GM19099 (cell line): ENCODE results near the gene WSCD1.

Experiments
- POLR2A ChIP-seq: IDR thresholded peaks from 3 replicates; pipeline ENCODE4 v1.6.1; 2011; ENCODE audit warnings: low read depth; ENCODE audit not compliant: insufficient read length; ENCODE audit errors: extremely low read depth

WSCD1 gene

DNA sequence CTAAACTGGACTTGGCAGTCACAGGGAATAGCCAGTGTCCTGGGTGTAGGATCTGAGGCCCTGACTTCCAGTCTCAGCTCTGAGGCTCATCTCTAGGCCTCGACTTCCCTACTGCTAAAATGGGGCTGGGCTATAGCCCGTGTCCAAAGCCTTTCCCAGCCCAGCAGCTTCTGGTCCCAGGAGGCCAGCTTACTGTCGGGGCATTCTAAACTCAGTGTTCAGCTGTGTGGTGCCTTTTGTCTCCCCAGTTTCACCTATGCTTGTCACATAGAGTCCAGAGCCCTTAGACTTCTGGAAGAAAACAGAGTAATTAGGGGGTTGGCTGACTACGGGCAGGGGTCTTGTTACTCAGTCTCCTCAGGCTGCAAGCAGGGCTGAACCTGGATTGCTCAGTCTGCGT lies 94.8 kb downstream of the WSCD1 start:
- no peak for TF ChIP-seq POLR2A

GRCh38 chr17:6165806-6166205 lies 95.6 kb downstream of the WSCD1 start:
- TF ChIP-seq POLR2A: no peak

- TF ChIP-seq POLR2A: no peak
Observed at GRCh38 chr17:6166492-6167179, 96.5 kb downstream of the WSCD1 start.

- no peak for TF ChIP-seq POLR2A
Observed at GRCh38 chr17:6168296-6168695, 98.1 kb downstream of the WSCD1 start.

DNA sequence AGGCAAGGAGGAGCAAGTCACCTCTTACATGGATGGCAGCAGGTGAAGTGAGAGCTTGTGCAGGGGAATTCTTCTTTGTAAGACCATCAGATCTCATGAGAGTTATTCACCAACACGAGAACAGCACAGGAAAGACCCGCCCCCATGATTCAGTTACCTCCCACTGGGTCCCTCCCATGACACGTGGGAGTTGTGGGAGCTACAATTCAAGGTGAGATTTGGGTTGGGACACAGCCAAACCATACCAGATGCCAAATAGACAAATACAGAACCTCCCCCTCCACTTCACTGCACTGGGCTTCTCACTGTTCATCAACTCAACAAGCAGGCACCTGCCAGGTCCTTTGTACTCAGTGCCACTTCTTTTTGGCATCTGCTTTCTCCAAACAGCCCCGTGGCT lies 100.2 kb downstream of the WSCD1 start:
- no peak for TF ChIP-seq POLR2A

- no peak for TF ChIP-seq POLR2A
Observed at GRCh38 chr17:6172642-6173330, 102.6 kb downstream of the WSCD1 start.

GRCh38 chr17:6173653-6174052 lies 103.5 kb downstream of the WSCD1 start:
- TF ChIP-seq POLR2A: no peak
